Heart right ventricle (tissue), 16 donors: ENCODE data around the gene SMG6. TPM values are rescaled to one million over a fixed set of nuclear protein-coding genes. Genes with fewer than 3 reads are reported as not detected.

Experiments used
- ATAC-seq, 8 donors: fragments of 200-7000 bp; cut with Tn5 transposase; one replicate each; pipeline ENCODE4 v1.9.1; 2020; ENCODE audit warnings: mild to moderate bottlenecking in 8 of 8, moderate library complexity in 8 of 8, moderate number of reproducible peaks in 1 of 8
- DNase-seq, 2 donors: peaks; one replicate each; pipeline ENCODE4 v3.0.0-alpha.2; 2020
- H3K27ac ChIP-seq, 10 donors: fragments of 200-600 bp; sonication (generic) in 2 of 10; one replicate each; pipeline versions ENCODE4 v1.5.0 to v1.8.0; 2020 to 2022; ENCODE audit warnings: mild to moderate bottlenecking in 3 of 10
- H3K27me3 ChIP-seq, 7 donors: fragments of 200-600 bp; one replicate each; pipeline ENCODE4 v1.8.0; 2021 to 2022; ENCODE audit warnings: mild to moderate bottlenecking in 2 of 7
- H3K36me3 ChIP-seq, 9 donors: fragments of 200-600 bp; sonication (generic) in 1 of 9; one replicate each; pipeline versions ENCODE4 v1.5.0 to v1.8.0; 2020 to 2022; ENCODE audit warnings: mild to moderate bottlenecking in 2 of 9
- H3K4me1 ChIP-seq, 9 donors: fragments of 200-600 bp; sonication (generic) in 1 of 9; one replicate each; pipeline versions ENCODE4 v1.5.0 to v1.8.0; 2020 to 2022; ENCODE audit warnings: mild to moderate bottlenecking in 4 of 9
- H3K4me3 ChIP-seq, 10 donors: fragments of 200-600 bp; sonication (generic) in 2 of 10; one replicate each; pipeline versions ENCODE4 v1.5.0 to v1.8.0; 2020 to 2022; ENCODE audit warnings: mild to moderate bottlenecking in 7 of 10, moderate library complexity in 2 of 10
- H3K9me3 ChIP-seq, 11 donors: fragments of 200-600 bp in 10 of 11; sonication (generic) in 2 of 11; one replicate each; pipeline versions ENCODE4 v1.5.0 to v1.8.0; 2013 to 2022; ENCODE audit warnings: mild to moderate bottlenecking in 2 of 11, control low read depth in 1 of 11, moderate library complexity in 1 of 11
- WGBS, 2 donors: extraction: QIAGEN DNeasy Blood & Tissue Kit; methylation state at CpG; one replicate each; pipeline ENCODE4 v1.1.7; 2013; ENCODE audit warnings: inconsistent platforms in 1 of 2; 5-methylcytosine and 5-hydroxymethylcytosine counted together
- intact Hi-C, 10 donors: fragments of 100-400 bp; cut with DNase I; formaldehyde crosslinking; loops; one replicate each; pipeline versions ENCODE4 v1.11.1 to v1.14.2; 2022
- polyA plus RNA-seq, 2 donors: library from polyadenylated mRNA; stranded (reverse); fragments of 200-250 nt; gene quantifications; one replicate each; pipeline ENCODE4 v1.2.3, GENCODE V29; 2013
- total RNA-seq, 10 donors: library from RNA; stranded (reverse); fragmentation: NEBNext Ultra II Directional in 3 of 10; extraction: Animal tissue kit (Norgen Biotek cat#: 25700) in 3 of 10; gene quantifications; one replicate each; pipeline versions ENCODE4 v1.2.1 to v1.2.4, GENCODE V29; 2021 to 2023
- TF ChIP-seq, protein P1 (sequence below), 9 donors: fragments of 200-600 bp; sonication (generic) in 2 of 9; IDR thresholded peaks; one replicate each; pipeline versions ENCODE4 v1.5.0 to v1.8.0; 2021 to 2022; ENCODE audit warnings: antibody characterized with exemption in 9 of 9, mild to moderate bottlenecking in 5 of 9, moderate library complexity in 1 of 9
- donor health status: Arrhythmogenic right ventricular cardiomyopathy.
- donor health status: ischemic (EF 13 %, LVEDD 7.1; RV severe dilation, severe dysfunction).
- donor health status: healthy with polysubstance abuse.
- donor health status: DM: no; HTN: yes; CAD: no.
- donor health status: DM: no; HTN: no; CAD: no.
- donor health status: ischemic (EF 25% LVEDD 6.9; RV normal size, moderate dysfunction).
- donor health status: ischemic (EF 25% LVEDD 5.7; RV mildly dilated, moderate dysfunction).
- donor health status: healthy.
- donor health status: DM: yes; HTN: yes; CAD: no.
- donor health status: Ischemic cardiomyopathy.
- donor health status: ischemic (EF 35%, LVEDD 5.7; RV mildly dilated, moderate dysfunction).
- donor health status: nonischemic (EF 11% LVEDD 7.7; RV severe dilation, severe dysfunction).
- donor health status: DM: yes; HTN: yes; CAD: no.
- donor health status: PGD.
- donor health status: ischemic (EF 29% LVEDD 5.4; RV normal size, mild dysfunction).
- donor health status: nonischemic (EF 23%, LVEDD 6.1; RV moderate dilation, normal function).

SMG6 gene
- total and polyA plus RNA-seq, 12 donors, result 13.6 to 28.1 (median 19.6) TPM

DNA sequence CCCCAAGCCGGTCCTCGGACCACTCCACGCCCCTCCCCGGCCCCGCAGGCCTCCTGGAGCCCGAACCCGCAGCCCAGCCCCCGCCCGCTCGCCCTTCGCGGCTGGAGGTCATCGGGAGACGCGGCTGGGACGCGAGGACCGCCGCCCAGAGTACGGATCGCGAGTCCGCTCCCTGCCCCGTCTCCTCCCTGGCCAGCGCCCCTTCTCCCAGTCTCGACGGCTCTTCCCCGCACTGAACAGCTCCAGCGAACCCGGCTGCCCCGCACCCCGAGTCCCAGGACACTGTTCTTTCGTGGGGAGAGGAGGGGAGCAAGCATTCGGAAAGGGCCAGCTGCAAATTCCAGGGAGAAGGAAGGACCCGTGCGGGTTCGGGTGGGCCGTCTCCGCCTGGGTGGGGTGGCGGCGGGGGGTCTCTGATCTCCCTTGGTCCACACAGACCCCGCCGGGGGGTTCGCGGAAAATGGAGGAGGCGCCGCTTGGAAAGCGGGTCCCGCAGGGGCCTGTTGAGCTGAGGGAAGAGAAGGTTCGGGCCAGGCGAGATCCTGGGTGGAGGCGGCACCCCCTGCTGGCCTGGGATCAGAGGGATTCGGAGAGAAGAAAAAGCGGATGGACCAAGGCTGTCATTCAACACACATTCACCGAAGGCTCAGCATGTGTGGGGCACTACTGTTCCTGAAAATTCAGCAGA lies 277.8 kb downstream of the SMG6 start:
- Histone ChIP-seq H3K27me3 (peaks cover 0 to 86% (median 24%) of the 10 kb centered on the region in 7 donors), H3K4me3 (peak overlapping the region; percentile 39 to 68 (median 59)), H3K36me3 (no peaks in the 10 kb centered on the region), H3K9me3 (no peaks in the 10 kb centered on the region), H3K27ac (peak overlapping the region in 8 of 10 donors; percentile 51 to 83 (median 74)), H3K4me1 (peaks cover 10 to 52% (median 39%) of the 10 kb centered on the region in 9 donors)
- intact Hi-C loops, result loop anchor here (1.0 to 10.0 kb wide), 5 partner anchors 113 to 301 kb away; partner anchors contain the start of gene WDR81 (in 1 of the 10)
- DNase-seq, result peak; percentile 78 to 80
- 1% methylated on average over 54 to 55 of the region's 55 CpGs for WGBS, 2 donors
- TF ChIP-seq, protein P1, sequence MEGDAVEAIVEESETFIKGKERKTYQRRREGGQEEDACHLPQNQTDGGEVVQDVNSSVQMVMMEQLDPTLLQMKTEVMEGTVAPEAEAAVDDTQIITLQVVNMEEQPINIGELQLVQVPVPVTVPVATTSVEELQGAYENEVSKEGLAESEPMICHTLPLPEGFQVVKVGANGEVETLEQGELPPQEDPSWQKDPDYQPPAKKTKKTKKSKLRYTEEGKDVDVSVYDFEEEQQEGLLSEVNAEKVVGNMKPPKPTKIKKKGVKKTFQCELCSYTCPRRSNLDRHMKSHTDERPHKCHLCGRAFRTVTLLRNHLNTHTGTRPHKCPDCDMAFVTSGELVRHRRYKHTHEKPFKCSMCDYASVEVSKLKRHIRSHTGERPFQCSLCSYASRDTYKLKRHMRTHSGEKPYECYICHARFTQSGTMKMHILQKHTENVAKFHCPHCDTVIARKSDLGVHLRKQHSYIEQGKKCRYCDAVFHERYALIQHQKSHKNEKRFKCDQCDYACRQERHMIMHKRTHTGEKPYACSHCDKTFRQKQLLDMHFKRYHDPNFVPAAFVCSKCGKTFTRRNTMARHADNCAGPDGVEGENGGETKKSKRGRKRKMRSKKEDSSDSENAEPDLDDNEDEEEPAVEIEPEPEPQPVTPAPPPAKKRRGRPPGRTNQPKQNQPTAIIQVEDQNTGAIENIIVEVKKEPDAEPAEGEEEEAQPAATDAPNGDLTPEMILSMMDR (IDR thresholded peaks at IDR 0.05), result peak; percentile 43 to 82 (median 73)
- ATAC-seq, result peak; percentile 54 to 70 (median 62)

DNA sequence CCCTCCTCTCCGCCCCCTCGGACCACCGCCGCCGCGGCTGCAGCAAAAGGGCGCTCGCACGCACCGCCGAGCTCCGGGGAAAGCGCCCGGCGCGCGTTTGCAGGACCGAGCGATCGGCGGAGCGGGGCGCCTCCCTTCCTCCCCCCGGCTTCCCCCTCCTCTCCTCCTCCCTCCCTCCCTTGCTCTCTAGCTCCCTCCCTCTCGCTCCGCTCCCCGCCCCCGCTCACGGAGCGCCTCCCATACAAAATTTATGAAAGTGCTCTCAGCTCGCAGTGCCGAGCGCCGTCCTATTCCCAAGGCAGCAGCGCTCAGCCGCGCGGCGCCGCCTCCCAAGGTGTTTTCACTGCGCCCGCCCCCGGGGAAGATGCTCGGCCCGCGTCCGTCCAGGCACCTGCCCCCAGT lies 278.4 kb downstream of the SMG6 start, which contains the start of gene RTN4RL1:
Gene RTN4RL1 (minus strand): TSS at position 115 of the 402 bp plus-strand sequence. CDS start 469 bp downstream, outside the sequence.
- WGBS, 2 donors, result 0 to 1% methylated on average over 19 to 47 of the region's 47 CpGs
- Histone ChIP-seq H3K9me3 (no peaks in the 10 kb centered on the region), H3K4me3 (peak within 1 kb of the TSS; percentile 39 to 68 (median 59)), H3K36me3 (no peaks in the 10 kb centered on the region), H3K4me1 (peaks cover 10 to 55% (median 39%) of the 10 kb centered on the region in 9 donors), H3K27me3 (peaks cover 0 to 91% (median 24%) of the 10 kb centered on the region in 7 donors), H3K27ac (peak within 1 kb of the TSS in 9 of 10 donors; percentile 2 to 83 (median 73))
- intact Hi-C loops, result loop anchor here in 3 of 10 donors (1.0 to 10.0 kb wide), 3 partner anchors 113 to 300 kb away; partner anchors contain the start of gene WDR81 (in 1 of the 3)
- DNase-seq, result peak; percentile 68 to 76
- ATAC-seq, result peak; percentile 22 to 59 (median 42)
- TF ChIP-seq, protein P1 (IDR thresholded peaks at IDR 0.05), result no peak

DNA sequence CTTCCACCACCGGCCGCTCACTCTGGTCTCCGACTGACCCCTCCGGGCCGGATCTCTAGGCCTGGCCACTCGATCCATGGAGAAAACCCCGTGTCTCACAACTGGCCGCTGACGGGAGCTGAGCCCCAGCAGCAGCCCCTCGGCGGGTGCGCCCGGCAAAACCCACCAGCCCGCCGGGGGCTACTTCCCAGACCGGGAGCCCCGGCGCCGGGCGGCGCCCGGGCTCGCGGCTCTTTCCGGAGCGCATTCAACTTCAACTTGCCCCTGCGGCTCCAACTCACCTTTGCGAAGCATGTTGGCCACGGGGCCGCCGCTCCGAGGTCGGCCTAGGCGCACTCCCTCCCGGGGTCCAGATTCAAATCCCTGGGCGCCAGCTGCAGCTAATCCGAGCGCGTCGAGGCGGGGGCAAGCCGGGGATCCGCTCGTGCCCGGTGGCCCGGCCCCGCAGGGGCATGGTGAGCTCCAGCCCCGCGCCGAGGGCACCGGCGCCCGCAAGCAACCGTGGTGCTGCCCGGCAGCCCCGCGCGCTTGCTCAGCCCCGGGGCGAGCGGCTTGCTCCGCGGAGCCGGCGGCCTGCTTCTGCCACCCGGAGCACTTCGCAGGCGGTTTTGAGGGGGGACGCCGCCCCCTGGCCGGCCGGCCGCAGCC lies 278.9 kb downstream of the SMG6 start:
- Histone ChIP-seq H3K36me3 (no peaks in the 10 kb centered on the region), H3K4me1 (peaks cover 9 to 57% (median 37%) of the 10 kb centered on the region in 9 donors), H3K27me3 (peaks cover 0 to 93% (median 24%) of the 10 kb centered on the region in 7 donors), H3K9me3 (no peaks in the 10 kb centered on the region), H3K4me3 (peak overlapping the region; percentile 39 to 68 (median 59)), H3K27ac (peak overlapping the region in 5 of 10 donors; percentile 2 to 77 (median 34))
- DNase-seq, result no peak
- ATAC-seq, result peak in 2 of 8 donors; percentile 1 to 5
- 0% methylated on average over 64 to 73 of the region's 73 CpGs for WGBS, 2 donors
- TF ChIP-seq, protein P1 (IDR thresholded peaks at IDR 0.05), result no peak
- intact Hi-C loops, result loop anchor here in 3 of 10 donors (1.0 to 10.0 kb wide), 3 partner anchors 112 to 300 kb away; partner anchors contain the start of gene WDR81 (in 1 of the 3)
